ENCODE data around the gene PRSS56. TPM values are rescaled to one million over a fixed set of nuclear protein-coding genes. Genes with fewer than 3 reads are reported as not detected.
A peak's percentile ranks its signal among the peaks of the same experiment; 100 is the strongest.

The PRSS56 gene
- total and polyA plus RNA-seq, 2 of the 13 experiments (the other 11 are each of a cell fraction or from before 2014, with no cell fraction given): not detected

- TF ChIP-seq GMEB2 (CRISPR knock-in tag; IDR thresholded peaks at IDR 0.05; ENCODE audit: low read depth) (peak; percentile 81), GTF2F1 (IDR thresholded peaks at IDR 0.05; ENCODE audit: low read length) (peak; percentile 83), ZNF253 (CRISPR knock-in tag; IDR thresholded peaks at IDR 0.05; ENCODE audit: borderline replicate concordance) (peak; percentile 87; the same call in 1 of the 2 replicates), ZNF317 (CRISPR knock-in tag; IDR thresholded peaks at IDR 0.05) (peak; percentile 94), HIVEP1 (CRISPR knock-in tag; IDR thresholded peaks at IDR 0.05) (peak; percentile 97), TEF (CRISPR knock-in tag; IDR thresholded peaks at IDR 0.05) (peak; percentile 90; the same call in 1 of the 2 replicates), SUZ12 (IDR thresholded peaks at IDR 0.05; ENCODE audit: low read depth, low read length) (no peak), PPARG (CRISPR knock-in tag; conservative IDR thresholded peaks at IDR 0.05) (peak; percentile 87), NCOA1 (CRISPR knock-in tag; IDR thresholded peaks at IDR 0.05) (peak; percentile 91; the same call in 1 of the 2 replicates), ZNF235 (CRISPR knock-in tag; IDR thresholded peaks at IDR 0.05; ENCODE audit: borderline replicate concordance) (peak; percentile 95), ZNF572 (CRISPR knock-in tag; IDR thresholded peaks at IDR 0.05) (peak; percentile 91), ZNF264 (CRISPR knock-in tag; IDR thresholded peaks at IDR 0.05) (peak; percentile 98), ELF4 (CRISPR knock-in tag; IDR thresholded peaks at IDR 0.05; ENCODE audit: borderline replicate concordance) (peak; percentile 94; the same call in 1 of the 2 replicates), ZNF841 (CRISPR knock-in tag; IDR thresholded peaks at IDR 0.05; ENCODE audit: borderline replicate concordance) (peak; percentile 94), ISL2 (CRISPR knock-in tag; IDR thresholded peaks at IDR 0.05) (peak; percentile 92), ARHGAP35 (CRISPR knock-in tag; IDR thresholded peaks at IDR 0.05; ENCODE audit: borderline replicate concordance) (peak; percentile 89), POGK (CRISPR knock-in tag; conservative IDR thresholded peaks at IDR 0.05) (peak; percentile 98), ZNF784 (CRISPR knock-in tag; IDR thresholded peaks at IDR 0.05; ENCODE audit: borderline replicate concordance) (peak; percentile 93), FOXA3 (CRISPR knock-in tag; IDR thresholded peaks at IDR 0.05) (peak; percentile 87), ZNF761 (CRISPR knock-in tag; conservative IDR thresholded peaks at IDR 0.05) (peak; percentile 99), ATF7-NPFF (CRISPR knock-in tag; IDR thresholded peaks at IDR 0.05; ENCODE audit: low read depth) (peak; percentile 99), ZNF737 (CRISPR knock-in tag; IDR thresholded peaks at IDR 0.05; ENCODE audit: borderline replicate concordance) (0 out of 2 replicates have a peak, but pooled peaks have one; percentile 18)
- TF ChIP-seq, protein P1, sequence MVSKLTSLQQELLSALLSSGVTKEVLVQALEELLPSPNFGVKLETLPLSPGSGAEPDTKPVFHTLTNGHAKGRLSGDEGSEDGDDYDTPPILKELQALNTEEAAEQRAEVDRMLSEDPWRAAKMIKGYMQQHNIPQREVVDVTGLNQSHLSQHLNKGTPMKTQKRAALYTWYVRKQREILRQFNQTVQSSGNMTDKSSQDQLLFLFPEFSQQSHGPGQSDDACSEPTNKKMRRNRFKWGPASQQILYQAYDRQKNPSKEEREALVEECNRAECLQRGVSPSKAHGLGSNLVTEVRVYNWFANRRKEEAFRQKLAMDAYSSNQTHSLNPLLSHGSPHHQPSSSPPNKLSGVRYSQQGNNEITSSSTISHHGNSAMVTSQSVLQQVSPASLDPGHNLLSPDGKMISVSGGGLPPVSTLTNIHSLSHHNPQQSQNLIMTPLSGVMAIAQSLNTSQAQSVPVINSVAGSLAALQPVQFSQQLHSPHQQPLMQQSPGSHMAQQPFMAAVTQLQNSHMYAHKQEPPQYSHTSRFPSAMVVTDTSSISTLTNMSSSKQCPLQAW (CRISPR knock-in tag; IDR thresholded peaks at IDR 0.05): peak; percentile 98
Observed at GRCh38 chr2:232550354-232551249, 30.4 kb downstream of the PRSS56 start, which contains the start of the genes EIF4E2 and TIGD1 (continued).

All from HepG2 (cell line).